ENCODE results near the gene NELFB. TPM values are rescaled to one million over a fixed set of nuclear protein-coding genes. Genes with fewer than 3 reads are reported as not detected.

Gene NELFB
- total and polyA plus RNA-seq, 5 donors = 33.8 to 38.6 (median 35.6) TPM

GRCh38 chr9:137266162-137266527 is 11.0 kb downstream of the NELFB start:
- Histone ChIP-seq H3K27me3 (ENCODE audit: control insufficient read depth, insufficient read depth) (no peaks in the 10 kb centered on the region), H3K9me3 (ENCODE audit: control insufficient read depth, low read length) (no peaks in the 10 kb centered on the region), H3K4me3 (ENCODE audit: low read length) (no peak overlapping the region), H3K27ac (ENCODE audit: low read length) (no peak overlapping the region), H3K4me1 (ENCODE audit: control insufficient read depth, insufficient read depth, low read length) (peaks cover 10% of the 10 kb centered on the region)
- WGBS = 74% methylated on average over 15 of the region's 15 CpGs
- peak in 1 of 3 donors; percentile 67 for DNase-seq
- ATAC-seq = no peak
- intact Hi-C loops (cut with DNase I) = no loop called here

GRCh38 chr9:137266585-137267453 is 11.7 kb downstream of the NELFB start:
- Histone ChIP-seq H3K4me3 (ENCODE audit: low read length) (no peak overlapping the region), H3K27ac (ENCODE audit: low read length) (no peak overlapping the region), H3K27me3 (ENCODE audit: control insufficient read depth, insufficient read depth) (no peaks in the 10 kb centered on the region), H3K4me1 (ENCODE audit: control insufficient read depth, insufficient read depth, low read length) (peaks cover 10% of the 10 kb centered on the region), H3K9me3 (ENCODE audit: control insufficient read depth, low read length) (no peaks in the 10 kb centered on the region)
- DNase-seq = no peak
- 95% methylated on average over 34 of the region's 34 CpGs for WGBS
- intact Hi-C loops (cut with DNase I) = no loop called here
- no peak for ATAC-seq

- no peak overlapping the region for H3K4me3 ChIP-seq (ENCODE audit: low read length)
- H3K27ac ChIP-seq (ENCODE audit: low read length) = no peak overlapping the region
- 87% methylated on average over 6 of the region's 6 CpGs for WGBS
- intact Hi-C loops (cut with DNase I) = no loop called here
- H3K4me1 ChIP-seq (ENCODE audit: control insufficient read depth, insufficient read depth, low read length) = peaks cover 10% of the 10 kb centered on the region
- no peaks in the 10 kb centered on the region for H3K9me3 ChIP-seq (ENCODE audit: control insufficient read depth, low read length)
- no peaks in the 10 kb centered on the region for H3K27me3 ChIP-seq (ENCODE audit: control insufficient read depth, insufficient read depth)
- ATAC-seq = no peak
- DNase-seq = no peak
Measured at GRCh38 chr9:137267933-137268355, 12.8 kb downstream of the NELFB start.

GRCh38 chr9:137268538-137269201 is 13.5 kb downstream of the NELFB start:
- intact Hi-C loops (cut with DNase I) = no loop called here
- Histone ChIP-seq H3K27me3 (ENCODE audit: control insufficient read depth, insufficient read depth) (no peaks in the 10 kb centered on the region), H3K27ac (ENCODE audit: low read length) (peak overlapping the region; percentile 85), H3K4me1 (ENCODE audit: control insufficient read depth, insufficient read depth, low read length) (peaks cover 10% of the 10 kb centered on the region), H3K9me3 (ENCODE audit: control insufficient read depth, low read length) (no peaks in the 10 kb centered on the region), H3K4me3 (ENCODE audit: low read length) (no peak overlapping the region)
- DNase-seq = peak in 1 of 3 donors; percentile 38
- 65% methylated on average over 19 of the region's 19 CpGs for WGBS
- ATAC-seq = peak in 1 of 2 donors; percentile 42

GRCh38 chr9:137269231-137269772 is 14.2 kb downstream of the NELFB start:
- intact Hi-C loops (cut with DNase I) = no loop called here
- Histone ChIP-seq H3K4me1 (ENCODE audit: control insufficient read depth, insufficient read depth, low read length) (peaks cover 10% of the 10 kb centered on the region), H3K27ac (ENCODE audit: low read length) (peak overlapping the region; percentile 92), H3K27me3 (ENCODE audit: control insufficient read depth, insufficient read depth) (no peaks in the 10 kb centered on the region), H3K4me3 (ENCODE audit: low read length) (no peak overlapping the region), H3K9me3 (ENCODE audit: control insufficient read depth, low read length) (no peaks in the 10 kb centered on the region)
- peak; percentile 47 to 79 (median 76) for DNase-seq
- ATAC-seq = peak; percentile 59 to 70
- WGBS = 39% methylated on average over 17 of the region's 17 CpGs

- Histone ChIP-seq H3K4me1 (ENCODE audit: control insufficient read depth, insufficient read depth, low read length) (peaks cover 13% of the 10 kb centered on the region), H3K27ac (ENCODE audit: low read length) (no peak overlapping the region), H3K4me3 (ENCODE audit: low read length) (no peak overlapping the region), H3K27me3 (ENCODE audit: control insufficient read depth, insufficient read depth) (no peaks in the 10 kb centered on the region), H3K9me3 (ENCODE audit: control insufficient read depth, low read length) (no peaks in the 10 kb centered on the region)
- intact Hi-C loops (cut with DNase I) = no loop called here
- no peak for ATAC-seq
- 77% methylated on average over 32 of the region's 32 CpGs for WGBS
- DNase-seq = peak in 2 of 3 donors; percentile 20 to 66
Measured at GRCh38 chr9:137270929-137271695, 16.0 kb downstream of the NELFB start.

GRCh38 chr9:137271696-137272076 is 16.6 kb downstream of the NELFB start:
- Histone ChIP-seq H3K27ac (ENCODE audit: low read length) (no peak overlapping the region), H3K27me3 (ENCODE audit: control insufficient read depth, insufficient read depth) (no peaks in the 10 kb centered on the region), H3K4me3 (ENCODE audit: low read length) (no peak overlapping the region), H3K4me1 (ENCODE audit: control insufficient read depth, insufficient read depth, low read length) (peaks cover 15% of the 10 kb centered on the region), H3K9me3 (ENCODE audit: control insufficient read depth, low read length) (no peaks in the 10 kb centered on the region)
- intact Hi-C loops (cut with DNase I) = no loop called here
- DNase-seq = no peak
- no peak for ATAC-seq
- 27% methylated on average over 3 of the region's 3 CpGs for WGBS

GRCh38 chr9:137272241-137273094 is 17.3 kb downstream of the NELFB start:
- peak in 2 of 3 donors; percentile 22 to 63 for DNase-seq
- ATAC-seq = no peak
- no peak overlapping the region for H3K27ac ChIP-seq (ENCODE audit: low read length)
- peaks cover 15% of the 10 kb centered on the region for H3K4me1 ChIP-seq (ENCODE audit: control insufficient read depth, insufficient read depth, low read length)
- no peaks in the 10 kb centered on the region for H3K9me3 ChIP-seq (ENCODE audit: control insufficient read depth, low read length)
- H3K27me3 ChIP-seq (ENCODE audit: control insufficient read depth, insufficient read depth) = no peaks in the 10 kb centered on the region
- 93% methylated on average over 39 of the region's 39 CpGs for WGBS
- no peak overlapping the region for H3K4me3 ChIP-seq (ENCODE audit: low read length)
- intact Hi-C loops (cut with DNase I) = no loop called here

GRCh38 chr9:137273095-137273490 is 18.0 kb downstream of the NELFB start:
- H3K4me1 ChIP-seq (ENCODE audit: control insufficient read depth, insufficient read depth, low read length) = peaks cover 15% of the 10 kb centered on the region
- 80% methylated on average over 13 of the region's 13 CpGs for WGBS
- no peak for ATAC-seq
- H3K9me3 ChIP-seq (ENCODE audit: control insufficient read depth, low read length) = no peaks in the 10 kb centered on the region
- no peak for DNase-seq
- H3K4me3 ChIP-seq (ENCODE audit: low read length) = no peak overlapping the region
- intact Hi-C loops (cut with DNase I) = no loop called here
- H3K27ac ChIP-seq (ENCODE audit: low read length) = no peak overlapping the region
- no peaks in the 10 kb centered on the region for H3K27me3 ChIP-seq (ENCODE audit: control insufficient read depth, insufficient read depth)
